Caco-2 (cell line): Measurements from ENCODE around the gene IDE. TPM values are rescaled to one million over a fixed set of nuclear protein-coding genes. Genes with fewer than 3 reads are reported as not detected.
"Not testable (repeated sequence)": the region's sequence is repeated elsewhere in the genome, so short reads cannot be mapped to it uniquely, and the experiment has no call there.

Experiments
- BruUV-seq: library from RNA; stranded (reverse); fragments of 400-500 nt; replicated peaks from 2 replicates; lab custom pipeline; 2021; lab: Mats Ljungman, UMichigan
- CTCF ChIA-PET: fragments of 300-600 bp; sonication (Branson Sonifier 250); formaldehyde crosslinking; loops from one replicate; lab custom pipeline; 2022; ENCODE audit warnings: antibody characterized with exemption; lab: Charles Lee
- POLR2A ChIA-PET: fragments of 300-600 bp; sonication (Branson Sonifier 250); formaldehyde crosslinking; loops from one replicate; lab custom pipeline; 2022; ENCODE audit warnings: antibody characterized with exemption; lab: Charles Lee
- DNase-seq, 2 experiments: peaks; one replicate each; pipeline versions ENCODE4 v3.0.0 to v3.0.0-alpha.2; 2020 to 2022
- H3K27me3 ChIP-seq: replicated peaks from 2 replicates; pipeline ENCODE4 v1.6.0; 2011; ENCODE audit warnings: low read length; ENCODE audit not compliant: control insufficient read depth, insufficient read depth
- H3K36me3 ChIP-seq: 2 replicates; pipeline ENCODE4 v1.5.1; 2011; ENCODE audit warnings: low read length; ENCODE audit not compliant: control insufficient read depth, insufficient read depth
- H3K4me1 ChIP-seq: fragments of 250-450 bp; sonication (Bioruptor Pico); 2 replicates; pipeline ENCODE4 v1.5.1; 2020; ENCODE audit warnings: mild to moderate bottlenecking
- H3K4me3 ChIP-seq: 2 replicates; pipeline ENCODE4 v1.5.1; 2011; ENCODE audit warnings: low read depth, mild to moderate bottlenecking, control low read depth, low read length
- H3K9me3 ChIP-seq: fragments of 250-450 bp; sonication (Bioruptor Pico); 2 replicates; pipeline ENCODE4 v1.5.1; 2020; ENCODE audit warnings: mild to moderate bottlenecking, moderate library complexity
- H3K27ac Mint-ChIP-seq: one replicate; pipeline ENCODE4 v1.8.0; 2022; ENCODE audit warnings: mixed read lengths; ENCODE audit not compliant: unreplicated experiment
- H3K27me3 Mint-ChIP-seq: one replicate; pipeline ENCODE4 v1.8.0; 2022; ENCODE audit warnings: mixed read lengths; ENCODE audit not compliant: insufficient read depth, unreplicated experiment
- H3K36me3 Mint-ChIP-seq: one replicate; pipeline ENCODE4 v1.8.0; 2022; ENCODE audit warnings: mild to moderate bottlenecking, mixed read lengths; ENCODE audit not compliant: insufficient read depth, unreplicated experiment
- H3K4me1 Mint-ChIP-seq: one replicate; pipeline ENCODE4 v1.8.0; 2022; ENCODE audit warnings: low read depth, mixed read lengths; ENCODE audit not compliant: unreplicated experiment
- H3K4me3 Mint-ChIP-seq: one replicate; pipeline ENCODE4 v1.8.0; 2022; ENCODE audit warnings: mild to moderate bottlenecking, moderate library complexity, mixed read lengths; ENCODE audit not compliant: unreplicated experiment
- H3K9me3 Mint-ChIP-seq: one replicate; pipeline ENCODE4 v1.8.0; 2022; ENCODE audit warnings: mixed read lengths; ENCODE audit not compliant: unreplicated experiment
- intact Hi-C: fragments of 100-400 bp; cut with micrococcal nuclease; formaldehyde crosslinking; loops from one replicate; pipeline ENCODE4 v1.10.0; 2022; ENCODE audit not compliant: unreplicated experiment
- total RNA-seq: library from RNA; stranded (reverse); gene quantifications from 2 replicates; pipeline ENCODE4 v1.2.3, GENCODE V29; 2022
- TF ChIP-seq, protein P1 (sequence below), 2 experiments: fragments of 200-600 bp in 1 of 2; IDR thresholded peaks; 1 replicate in 1 of 2; 2 replicates in 1 of 2; pipeline versions ENCODE4 v1.5.1 to v1.8.0; 2011 to 2022; ENCODE audit warnings: antibody characterized with exemption in 1 of 2, control low read depth in 1 of 2, inconsistent platforms in 1 of 2, low read depth in 1 of 2, low read length in 1 of 2, mild to moderate bottlenecking in 1 of 2, moderate library complexity in 1 of 2; ENCODE audit not compliant: insufficient read depth in 1 of 2, severe bottlenecking in 1 of 2, unreplicated experiment in 1 of 2

Gene IDE
- total RNA-seq, 1 experiment from 2014 or later, result 85.5 TPM

DNA sequence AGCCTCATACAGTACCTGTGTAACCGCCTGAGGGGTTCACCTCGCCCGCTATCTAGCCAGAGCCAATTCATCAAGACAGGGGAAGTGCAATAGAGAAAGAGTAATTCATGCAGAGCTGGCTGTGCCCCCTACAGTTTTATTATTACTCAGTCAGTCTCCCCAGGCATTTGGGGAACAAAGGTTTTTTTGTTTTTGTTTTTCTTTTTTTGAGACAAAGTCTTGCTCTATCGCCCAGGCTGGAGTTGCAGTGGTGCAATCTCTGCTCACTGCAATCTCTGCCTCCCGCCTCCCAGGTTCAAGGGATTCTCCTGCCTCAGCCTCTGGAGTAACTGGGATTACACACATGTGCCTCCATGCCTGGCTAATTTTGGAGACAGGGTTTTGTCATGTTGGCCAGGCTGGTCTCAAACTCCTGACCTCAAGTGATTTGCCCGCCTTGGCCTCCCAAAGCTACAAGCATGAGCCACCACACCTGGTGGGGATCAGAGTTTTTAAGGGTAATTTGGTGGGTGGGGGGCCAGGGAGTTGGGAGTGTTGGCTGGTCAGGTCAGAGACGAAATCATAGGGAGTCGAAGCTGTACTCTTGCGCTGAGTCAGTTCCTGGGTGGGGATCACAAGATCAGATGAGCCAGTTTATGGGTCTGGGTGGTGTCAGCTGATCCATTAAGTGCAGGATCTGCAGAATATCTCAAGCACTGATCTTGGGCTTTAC, 166.4 kb downstream of the IDE start:
- Histone ChIP-seq H3K36me3 (no peaks in the 10 kb centered on the region), H3K4me3 (no peak overlapping the region), H3K9me3 (no peaks in the 10 kb centered on the region), H3K27me3 (no peaks in the 10 kb centered on the region; the same call in 1 of the 2 replicates), H3K4me1 (no peaks in the 10 kb centered on the region)
- Mint-ChIP-seq H3K27me3 (peaks cover 3% of the 10 kb centered on the region), H3K27ac (no peak overlapping the region), H3K4me1 (no peaks in the 10 kb centered on the region), H3K4me3 (no peak overlapping the region), H3K9me3 (no peaks in the 10 kb centered on the region), H3K36me3 (no peaks in the 10 kb centered on the region)
- no peak for DNase-seq
- CTCF ChIA-PET, result no interaction called here
- POLR2A ChIA-PET, result no interaction called here
- intact Hi-C loops, result no loop called here
- TF ChIP-seq, protein P1, sequence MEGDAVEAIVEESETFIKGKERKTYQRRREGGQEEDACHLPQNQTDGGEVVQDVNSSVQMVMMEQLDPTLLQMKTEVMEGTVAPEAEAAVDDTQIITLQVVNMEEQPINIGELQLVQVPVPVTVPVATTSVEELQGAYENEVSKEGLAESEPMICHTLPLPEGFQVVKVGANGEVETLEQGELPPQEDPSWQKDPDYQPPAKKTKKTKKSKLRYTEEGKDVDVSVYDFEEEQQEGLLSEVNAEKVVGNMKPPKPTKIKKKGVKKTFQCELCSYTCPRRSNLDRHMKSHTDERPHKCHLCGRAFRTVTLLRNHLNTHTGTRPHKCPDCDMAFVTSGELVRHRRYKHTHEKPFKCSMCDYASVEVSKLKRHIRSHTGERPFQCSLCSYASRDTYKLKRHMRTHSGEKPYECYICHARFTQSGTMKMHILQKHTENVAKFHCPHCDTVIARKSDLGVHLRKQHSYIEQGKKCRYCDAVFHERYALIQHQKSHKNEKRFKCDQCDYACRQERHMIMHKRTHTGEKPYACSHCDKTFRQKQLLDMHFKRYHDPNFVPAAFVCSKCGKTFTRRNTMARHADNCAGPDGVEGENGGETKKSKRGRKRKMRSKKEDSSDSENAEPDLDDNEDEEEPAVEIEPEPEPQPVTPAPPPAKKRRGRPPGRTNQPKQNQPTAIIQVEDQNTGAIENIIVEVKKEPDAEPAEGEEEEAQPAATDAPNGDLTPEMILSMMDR (IDR thresholded peaks at IDR 0.05; ENCODE audit: insufficient read depth in 1 of 2, low read depth in 1 of 2, low read length in 1 of 2, severe bottlenecking in 1 of 2, unreplicated experiment in 1 of 2), result no peak
- no TSS peak for BruUV-seq

DNA sequence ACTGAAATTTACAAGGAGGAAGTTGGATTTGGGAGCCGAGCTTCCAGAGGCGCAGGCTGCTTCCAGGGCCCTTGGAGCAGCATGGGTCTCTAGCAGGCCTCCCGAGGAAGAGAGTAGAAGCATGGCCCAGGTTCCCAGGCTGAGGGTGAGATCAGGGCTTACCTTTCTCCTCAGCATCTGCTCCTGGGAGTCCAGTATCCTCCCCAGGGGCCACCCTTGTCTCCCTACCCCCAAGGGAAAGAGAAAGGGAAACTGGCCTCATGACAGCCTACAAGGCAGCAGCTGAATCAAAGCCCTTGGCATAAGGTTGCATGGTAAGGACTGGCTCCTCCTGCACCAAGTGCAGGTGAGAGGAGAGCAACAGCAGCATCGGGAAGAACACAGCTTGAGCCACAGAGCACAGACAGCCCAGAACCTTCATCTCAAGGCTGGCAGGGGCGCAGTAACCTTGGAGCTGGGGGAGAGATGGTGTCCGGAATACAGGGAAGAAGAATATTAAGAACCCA, 168.4 kb downstream of the IDE start:
- no peaks in the 10 kb centered on the region; the same call in 1 of the 2 replicates for H3K27me3 ChIP-seq
- no TSS peak for BruUV-seq
- Mint-ChIP-seq H3K36me3 (no peaks in the 10 kb centered on the region), H3K4me1 (no peaks in the 10 kb centered on the region), H3K4me3 (no peak overlapping the region), H3K27ac (no peak overlapping the region), H3K27me3 (peaks cover 5% of the 10 kb centered on the region), H3K9me3 (no peaks in the 10 kb centered on the region)
- POLR2A ChIA-PET, result no interaction called here
- no peaks in the 10 kb centered on the region for H3K4me1 ChIP-seq
- no peaks in the 10 kb centered on the region for H3K36me3 ChIP-seq
- no peaks in the 10 kb centered on the region for H3K9me3 ChIP-seq
- no peak for DNase-seq
- H3K4me3 ChIP-seq, result no peak overlapping the region
- CTCF ChIA-PET, result no interaction called here
- intact Hi-C loops, result no loop called here
- TF ChIP-seq, protein P1 (IDR thresholded peaks at IDR 0.05; ENCODE audit: insufficient read depth in 1 of 2, low read depth in 1 of 2, low read length in 1 of 2, severe bottlenecking in 1 of 2, unreplicated experiment in 1 of 2), result no peak

DNA sequence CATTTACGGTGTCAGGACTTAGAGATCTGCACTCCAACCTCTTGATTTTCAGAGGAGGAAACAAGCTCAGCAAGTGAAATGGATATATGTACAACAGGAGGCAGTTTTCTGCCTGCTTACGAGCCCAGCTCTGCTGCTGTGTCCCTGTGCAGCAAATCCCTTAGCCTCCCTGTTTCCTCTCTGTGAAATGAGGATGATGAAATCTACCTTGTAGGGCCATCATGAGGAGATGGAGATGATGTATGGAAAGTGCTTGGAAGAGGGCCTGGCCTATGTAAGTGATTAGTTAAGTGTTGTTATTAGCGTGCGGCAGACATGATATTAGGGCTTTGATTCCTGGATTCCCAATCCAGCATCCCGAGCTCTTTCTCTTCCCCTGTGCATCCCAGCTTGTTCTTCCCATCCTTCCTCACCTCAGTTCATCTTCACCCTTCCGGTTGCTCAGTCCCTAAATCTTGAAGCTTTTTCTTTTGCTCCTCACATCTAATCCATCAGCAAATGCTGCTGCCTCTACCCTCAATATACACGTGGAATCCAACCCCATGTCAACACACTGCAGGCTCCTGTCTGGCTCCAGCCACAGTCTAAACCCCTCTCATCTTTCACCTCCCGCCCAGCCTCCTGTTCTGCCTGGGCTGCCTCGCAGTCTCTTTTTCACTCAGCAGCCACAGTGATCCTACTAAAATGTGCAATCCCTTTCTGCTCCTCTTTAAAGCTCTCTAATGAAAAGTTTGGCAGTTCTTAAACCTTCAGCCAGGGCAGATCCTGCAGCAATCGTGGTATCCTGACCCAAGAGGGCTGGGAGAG, 169.1 kb downstream of the IDE start:
- H3K9me3 Mint-ChIP-seq, result no peaks in the 10 kb centered on the region
- no peak overlapping the region for H3K4me3 ChIP-seq
- ChIA-PET POLR2A (no interaction called here), CTCF (no interaction called here)
- no peaks in the 10 kb centered on the region; the same call in 1 of the 2 replicates for H3K27me3 ChIP-seq
- no peaks in the 10 kb centered on the region for H3K36me3 ChIP-seq
- no peak for DNase-seq
- H3K4me1 ChIP-seq, result no peaks in the 10 kb centered on the region
- H3K9me3 ChIP-seq, result no peaks in the 10 kb centered on the region
- intact Hi-C loops, result no loop called here
- H3K27ac Mint-ChIP-seq, result no peak overlapping the region
- TF ChIP-seq, protein P1 (IDR thresholded peaks at IDR 0.05; ENCODE audit: insufficient read depth in 1 of 2, low read depth in 1 of 2, low read length in 1 of 2, severe bottlenecking in 1 of 2, unreplicated experiment in 1 of 2), result no peak
- no TSS peak for BruUV-seq
- H3K4me1 Mint-ChIP-seq, result no peaks in the 10 kb centered on the region
- no peaks in the 10 kb centered on the region for H3K36me3 Mint-ChIP-seq
- no peak overlapping the region for H3K4me3 Mint-ChIP-seq
- H3K27me3 Mint-ChIP-seq, result peaks cover 5% of the 10 kb centered on the region

DNA sequence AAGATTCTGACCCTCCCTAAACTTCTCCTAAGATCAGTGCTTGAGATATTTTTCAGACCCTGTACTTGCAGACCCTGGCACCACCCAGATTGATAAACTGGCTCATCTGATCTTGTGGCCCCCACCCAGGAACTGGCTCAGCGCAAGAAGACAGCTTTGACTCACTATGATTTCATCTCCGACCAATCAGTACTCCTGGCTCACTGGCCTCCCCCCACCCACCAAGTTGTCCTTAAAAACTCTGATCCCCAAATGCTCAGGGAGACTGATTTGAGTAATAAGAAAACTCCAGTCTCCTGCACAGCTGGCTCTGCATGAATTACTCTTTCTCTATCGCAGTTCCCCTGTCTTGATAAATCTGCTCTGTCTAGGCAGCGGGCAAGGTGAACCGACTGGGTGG, 171.7 kb downstream of the IDE start:
- H3K27ac Mint-ChIP-seq, H3K27me3 Mint-ChIP-seq, POLR2A ChIA-PET, DNase-seq, H3K36me3 Mint-ChIP-seq, H3K36me3 ChIP-seq, H3K27me3 ChIP-seq, H3K4me1 ChIP-seq, intact Hi-C loops, CTCF ChIA-PET, H3K4me3 Mint-ChIP-seq, H3K4me3 ChIP-seq, H3K4me1 Mint-ChIP-seq, H3K9me3 ChIP-seq, BruUV-seq: not testable (repeated sequence)
- peaks cover 11% of the 10 kb centered on the region for H3K9me3 Mint-ChIP-seq
